Astrocyte (in vitro differentiated cells and primary cell): Measurements from ENCODE around the gene ARNT2. TPM values are rescaled to one million over a fixed set of nuclear protein-coding genes. Genes with fewer than 3 reads are reported as not detected.

Source experiments
- DNase-seq: peaks from one replicate; pipeline ENCODE4 v3.0.0-alpha.2; 2010; ENCODE audit warnings: low read depth
- FAIRE-seq: peaks from 2 replicates; lab custom pipeline; 2011; peaks lifted over from hg19 to GRCh38; lab: Jason Lieb, UNC
- H2AFZ ChIP-seq: 2 replicates; pipeline ENCODE4 v1.6.0; 2012; ENCODE audit warnings: low read depth, low read length, inconsistent platforms
- H3K27ac ChIP-seq: 2 replicates; pipeline ENCODE4 v1.5.1; 2011; ENCODE audit warnings: low read depth, low read length, inconsistent platforms
- H3K27me3 ChIP-seq: 2 replicates; pipeline ENCODE4 v1.6.0; 2011; ENCODE audit warnings: low read length, inconsistent platforms; ENCODE audit not compliant: insufficient read depth
- H3K36me3 ChIP-seq: 2 replicates; pipeline ENCODE4 v1.5.1; 2011; ENCODE audit warnings: low read length, inconsistent platforms; ENCODE audit not compliant: insufficient read depth
- H3K4me1 ChIP-seq: 2 replicates; pipeline ENCODE4 v1.5.1; 2011; ENCODE audit warnings: low read length, inconsistent platforms; ENCODE audit not compliant: insufficient read depth
- H3K4me2 ChIP-seq: 2 replicates; pipeline ENCODE4 v1.6.0; 2012; ENCODE audit warnings: low read length, inconsistent platforms
- H3K4me3 ChIP-seq: 2 replicates; pipeline ENCODE4 v1.5.1; 2011; ENCODE audit warnings: low read depth, mild to moderate bottlenecking, low read length, inconsistent platforms; ENCODE audit not compliant: insufficient read depth
- H3K79me2 ChIP-seq: 2 replicates; pipeline ENCODE4 v1.6.0; 2012; ENCODE audit warnings: mild to moderate bottlenecking, low read length, inconsistent platforms; ENCODE audit not compliant: insufficient read depth
- H3K9ac ChIP-seq: 2 replicates; pipeline ENCODE4 v1.6.0; 2012; ENCODE audit warnings: mild to moderate bottlenecking, low read length, inconsistent platforms
- H3K9me3 ChIP-seq: 2 replicates; pipeline ENCODE4 v1.5.1; 2012; ENCODE audit warnings: low read depth, mild to moderate bottlenecking, low read length, inconsistent platforms; ENCODE audit not compliant: insufficient read depth
- H4K20me1 ChIP-seq: 2 replicates; pipeline ENCODE4 v1.6.0; 2012; ENCODE audit warnings: low read length, inconsistent platforms; ENCODE audit not compliant: insufficient read depth
- H3K27ac Mint-ChIP-seq: one replicate; pipeline ENCODE4 v1.8.0; 2021; ENCODE audit warnings: mild to moderate bottlenecking, mixed read lengths; ENCODE audit not compliant: unreplicated experiment
- H3K27me3 Mint-ChIP-seq: one replicate; pipeline ENCODE4 v1.8.0; 2021; ENCODE audit warnings: low read depth, mixed read lengths; ENCODE audit not compliant: unreplicated experiment
- H3K36me3 Mint-ChIP-seq: one replicate; pipeline ENCODE4 v1.8.0; 2021; ENCODE audit warnings: low read depth, mixed read lengths; ENCODE audit not compliant: unreplicated experiment
- H3K4me1 Mint-ChIP-seq: one replicate; pipeline ENCODE4 v1.8.0; 2021; ENCODE audit warnings: low read depth, mixed read lengths; ENCODE audit not compliant: unreplicated experiment
- H3K4me3 Mint-ChIP-seq: one replicate; pipeline ENCODE4 v1.8.0; 2021; ENCODE audit warnings: mild to moderate bottlenecking, moderate library complexity, mixed read lengths; ENCODE audit not compliant: unreplicated experiment
- H3K9me3 Mint-ChIP-seq: one replicate; pipeline ENCODE4 v1.8.0; 2021; ENCODE audit warnings: mild to moderate bottlenecking, mixed read lengths; ENCODE audit not compliant: unreplicated experiment
- CTCF ChIP-seq: IDR thresholded peaks from 2 replicates; pipeline ENCODE4 v1.5.1; 2011; ENCODE audit warnings: low read depth, mild to moderate bottlenecking, inconsistent platforms, low read length, moderate library complexity; ENCODE audit not compliant: insufficient read depth
- EZH2 ChIP-seq: IDR thresholded peaks from 2 replicates; pipeline ENCODE4 v1.6.1; 2012; ENCODE audit warnings: mild to moderate bottlenecking, low read length, inconsistent platforms; ENCODE audit not compliant: insufficient read depth
- total RNA-seq: library from RNA; stranded (reverse); gene quantifications from 2 replicates; pipeline ENCODE4 v1.2.1, GENCODE V29; 2021

ARNT2 gene
- total RNA-seq, 1 donor from 2014 or later: 3.5 TPM

- Histone ChIP-seq H3K9ac (no peak overlapping the region), H3K27ac (no peak overlapping the region), H3K4me1 (peaks cover 7% of the 10 kb centered on the region), H2AFZ (no peak overlapping the region), H3K27me3 (no peaks in the 10 kb centered on the region), H4K20me1 (no peaks in the 10 kb centered on the region), H3K36me3 (no peaks in the 10 kb centered on the region), H3K4me3 (no peak overlapping the region), H3K4me2 (no peak overlapping the region), H3K9me3 (no peaks in the 10 kb centered on the region), H3K79me2 (no peaks in the 10 kb centered on the region)
- Mint-ChIP-seq H3K36me3 (peaks cover 12% of the 10 kb centered on the region), H3K4me1 (peaks cover 3% of the 10 kb centered on the region), H3K9me3 (peaks cover 6% of the 10 kb centered on the region), H3K27me3 (no peaks in the 10 kb centered on the region), H3K27ac (no peak overlapping the region), H3K4me3 (no peak overlapping the region)
- DNase-seq (no peak), FAIRE-seq (no peak)
- no peak for TF ChIP-seq CTCF
- TF ChIP-seq EZH2: no peak
Observed at GRCh38 chr15:80531388-80531787, 127.2 kb downstream of the ARNT2 start.

GRCh38 chr15:80531796-80532195 is 127.6 kb downstream of the ARNT2 start:
- DNase-seq (no peak), FAIRE-seq (no peak)
- Histone ChIP-seq H3K79me2 (no peaks in the 10 kb centered on the region), H3K4me2 (no peak overlapping the region), H3K9me3 (no peaks in the 10 kb centered on the region), H3K4me3 (no peak overlapping the region), H3K27me3 (no peaks in the 10 kb centered on the region), H3K4me1 (peaks cover 3% of the 10 kb centered on the region), H3K27ac (no peak overlapping the region), H3K9ac (no peak overlapping the region), H4K20me1 (no peaks in the 10 kb centered on the region), H2AFZ (no peak overlapping the region), H3K36me3 (no peaks in the 10 kb centered on the region)
- H3K27me3 Mint-ChIP-seq: no peaks in the 10 kb centered on the region
- H3K4me1 Mint-ChIP-seq: peaks cover 2% of the 10 kb centered on the region
- peaks cover 6% of the 10 kb centered on the region for H3K9me3 Mint-ChIP-seq
- no peak for TF ChIP-seq EZH2
- no peak for TF ChIP-seq CTCF
- no peak overlapping the region for H3K4me3 Mint-ChIP-seq
- H3K36me3 Mint-ChIP-seq: peaks cover 12% of the 10 kb centered on the region
- no peak overlapping the region for H3K27ac Mint-ChIP-seq

- Histone ChIP-seq H3K4me3 (no peak overlapping the region), H3K9ac (no peak overlapping the region), H2AFZ (no peak overlapping the region), H3K27me3 (no peaks in the 10 kb centered on the region), H3K27ac (no peak overlapping the region), H3K36me3 (peaks cover 9% of the 10 kb centered on the region), H3K9me3 (no peaks in the 10 kb centered on the region), H3K4me2 (no peak overlapping the region), H3K4me1 (no peaks in the 10 kb centered on the region), H4K20me1 (no peaks in the 10 kb centered on the region), H3K79me2 (no peaks in the 10 kb centered on the region)
- Mint-ChIP-seq H3K9me3 (peaks cover 6% of the 10 kb centered on the region), H3K4me3 (no peak overlapping the region), H3K27me3 (no peaks in the 10 kb centered on the region), H3K36me3 (peaks cover 12% of the 10 kb centered on the region), H3K4me1 (peaks cover 2% of the 10 kb centered on the region), H3K27ac (no peak overlapping the region)
- DNase-seq (no peak), FAIRE-seq (no peak)
- TF ChIP-seq CTCF (no peak), EZH2 (no peak)
Observed at GRCh38 chr15:80533790-80534333, 129.7 kb downstream of the ARNT2 start.
